Aorta (tissue), 5 donors: Measurements from ENCODE around the gene CCDC18. TPM values are rescaled to one million over a fixed set of nuclear protein-coding genes. Genes with fewer than 3 reads are reported as not detected.
"Not testable (repeated sequence)": the region's sequence is repeated elsewhere in the genome, so short reads cannot be mapped to it uniquely, and the experiment has no call there.

Experiments
- ATAC-seq: fragments of 200-7000 bp; cut with Tn5 transposase; one replicate; pipeline ENCODE4 v1.9.1; 2022; ENCODE audit warnings: moderate library complexity; ENCODE audit not compliant: low FRiP score
- DNase-seq, 2 donors: peaks; one replicate each; pipeline ENCODE4 v3.0.0-alpha.2; 2020
- H3K27ac ChIP-seq, 2 donors: one replicate each; pipeline ENCODE4 v1.5.1; 2013; ENCODE audit warnings: low read length in 2 of 2, mild to moderate bottlenecking in 2 of 2, moderate library complexity in 2 of 2, control low read depth in 1 of 2, inconsistent platforms in 1 of 2, low read depth in 1 of 2
- H3K27me3 ChIP-seq, 2 donors: one replicate each; pipeline ENCODE4 v1.6.1; 2013; ENCODE audit warnings: control low read depth in 1 of 2, low read length in 1 of 2, mild to moderate bottlenecking in 1 of 2, moderate library complexity in 1 of 2; ENCODE audit not compliant: insufficient read depth in 2 of 2, control insufficient read depth in 1 of 2
- H3K36me3 ChIP-seq, 2 donors: one replicate each; pipeline ENCODE4 v1.6.1; 2013; ENCODE audit warnings: control low read depth in 1 of 2, low read length in 1 of 2, mild to moderate bottlenecking in 1 of 2; ENCODE audit not compliant: insufficient read depth in 2 of 2, control insufficient read depth in 1 of 2
- H3K4me1 ChIP-seq, 2 donors: one replicate each; pipeline ENCODE4 v1.6.1; 2013; ENCODE audit warnings: low read length in 2 of 2, control low read depth in 1 of 2, mild to moderate bottlenecking in 1 of 2, moderate library complexity in 1 of 2; ENCODE audit not compliant: insufficient read depth in 2 of 2, control insufficient read depth in 1 of 2
- H3K4me3 ChIP-seq, 2 donors: one replicate each; pipeline ENCODE4 v1.5.1; 2013; ENCODE audit warnings: low read length in 2 of 2, control low read depth in 1 of 2, mild to moderate bottlenecking in 1 of 2
- H3K9me3 ChIP-seq: one replicate; pipeline ENCODE4 v1.6.1; 2013; ENCODE audit warnings: mild to moderate bottlenecking, low read length; ENCODE audit not compliant: control insufficient read depth
- WGBS, 2 donors: extraction: QIAGEN DNeasy Blood & Tissue Kit; methylation state at CpG; one replicate each; pipeline ENCODE4 v1.1.7; 2013; 5-methylcytosine and 5-hydroxymethylcytosine counted together
- intact Hi-C, 2 donors: fragments of 100-400 bp; cut with DNase I; formaldehyde crosslinking; loops; one replicate each; pipeline versions ENCODE4 v1.14.2 to v1.15.0; 2022
- polyA plus RNA-seq, 2 donors: library from polyadenylated mRNA; stranded (reverse); fragments of 200-250 nt; gene quantifications; one replicate each; pipeline ENCODE4 v1.2.3, GENCODE V29; 2013
- total RNA-seq, 2 donors: library from RNA; stranded (reverse); fragmentation: NEBNext Ultra II Directional; extraction: Animal tissue kit (Norgen Biotek cat#: 25700); gene quantifications; one replicate each; pipeline ENCODE4 v1.2.1, GENCODE V29; 2021
- donor health status: healthy with polysubstance abuse.
- donor health status: Bipolar disorder and iron deficiency.
- donor health status: DM: no; HTN: no; CAD: no.
- donor health status: DM: no; HTN: no; CAD: no.
- donor health status: DM: yes; HTN: yes; CAD: no.

Gene CCDC18
- total and polyA plus RNA-seq, 4 donors = 1.2 to 6.6 (median 4.4) TPM

DNA sequence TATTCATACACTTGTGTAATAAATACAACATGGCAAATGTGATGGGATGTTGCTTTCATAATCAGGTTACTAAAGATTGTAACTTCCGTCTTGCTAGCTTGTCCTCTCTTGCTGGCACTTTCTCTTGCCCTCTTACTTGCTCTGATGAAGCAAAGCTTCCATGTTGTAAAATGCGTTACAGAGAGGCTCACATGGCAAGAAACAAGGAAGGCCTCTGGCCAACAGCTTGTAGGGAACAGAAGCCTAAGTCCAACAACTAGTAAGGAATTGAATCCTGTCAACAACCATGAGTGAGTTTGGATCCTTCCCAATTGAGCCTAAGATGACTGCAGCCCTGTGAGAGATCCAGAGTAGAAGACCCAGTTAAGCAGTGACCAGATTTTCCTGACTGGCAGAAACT, 15.7 kb upstream of the CCDC18 start:
- ATAC-seq (no peak), DNase-seq (no peak)
- H3K9me3 ChIP-seq = no peaks in the 10 kb centered on the region
- H3K36me3 ChIP-seq = no peaks in the 10 kb centered on the region
- H3K27me3 ChIP-seq = no peaks in the 10 kb centered on the region
- no peak overlapping the region for H3K4me3 ChIP-seq
- WGBS, 2 donors = 85 to 86% methylated on average over 2 of the region's 2 CpGs
- H3K4me1 ChIP-seq = no peaks in the 10 kb centered on the region
- H3K27ac ChIP-seq = no peak overlapping the region
- intact Hi-C loops = no loop called here

DNA sequence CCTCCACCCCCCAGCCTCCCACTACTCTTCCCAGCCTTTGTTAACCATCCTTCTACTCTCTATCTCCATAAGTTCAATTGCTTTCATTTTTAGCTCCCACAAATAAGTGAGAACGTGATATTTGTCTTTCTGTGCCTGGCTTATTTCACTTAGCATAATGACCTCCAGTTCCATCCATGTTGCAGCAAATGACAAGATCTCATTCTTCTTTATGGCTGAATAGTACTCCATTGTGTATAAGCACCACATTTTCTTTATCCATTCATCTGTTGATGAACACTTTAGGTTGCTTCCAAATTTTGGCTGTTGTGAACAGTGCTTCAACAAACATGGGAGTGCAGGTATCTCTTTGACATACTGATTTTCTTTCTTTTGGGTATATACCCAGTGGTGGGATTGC, 14.6 kb upstream of the CCDC18 start:
- H3K4me1 ChIP-seq, H3K27me3 ChIP-seq, ATAC-seq, intact Hi-C loops, H3K9me3 ChIP-seq, H3K27ac ChIP-seq, DNase-seq, H3K4me3 ChIP-seq, H3K36me3 ChIP-seq: not testable (repeated sequence)
- 97% methylated on average over 1 of the region's 1 CpG for WGBS, 2 donors

DNA sequence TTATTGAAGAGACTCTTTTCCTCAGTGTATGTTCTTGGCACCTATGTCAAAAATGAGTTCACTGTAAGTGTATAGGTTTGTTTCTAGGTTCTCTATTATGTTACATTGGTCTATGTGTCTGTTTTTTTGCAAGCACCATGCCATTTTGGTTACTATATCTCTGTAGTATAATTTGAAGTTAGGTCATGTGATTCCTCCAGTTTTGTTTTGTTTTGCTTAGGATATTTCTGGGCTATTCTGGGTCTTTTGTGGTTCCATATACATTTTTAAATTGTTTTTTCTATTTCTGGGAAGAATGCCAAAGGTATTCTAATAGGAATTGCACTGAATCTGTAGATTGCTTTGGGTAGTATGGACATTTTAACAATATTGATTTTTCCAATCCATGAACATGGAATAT, 13.5 kb upstream of the CCDC18 start:
- Histone ChIP-seq H3K4me3 (no peak overlapping the region), H3K4me1 (no peaks in the 10 kb centered on the region), H3K36me3 (no peaks in the 10 kb centered on the region), H3K9me3 (no peaks in the 10 kb centered on the region), H3K27me3 (no peaks in the 10 kb centered on the region), H3K27ac (no peak overlapping the region)
- ATAC-seq (no peak), DNase-seq (no peak)
- intact Hi-C loops = no loop called here

DNA sequence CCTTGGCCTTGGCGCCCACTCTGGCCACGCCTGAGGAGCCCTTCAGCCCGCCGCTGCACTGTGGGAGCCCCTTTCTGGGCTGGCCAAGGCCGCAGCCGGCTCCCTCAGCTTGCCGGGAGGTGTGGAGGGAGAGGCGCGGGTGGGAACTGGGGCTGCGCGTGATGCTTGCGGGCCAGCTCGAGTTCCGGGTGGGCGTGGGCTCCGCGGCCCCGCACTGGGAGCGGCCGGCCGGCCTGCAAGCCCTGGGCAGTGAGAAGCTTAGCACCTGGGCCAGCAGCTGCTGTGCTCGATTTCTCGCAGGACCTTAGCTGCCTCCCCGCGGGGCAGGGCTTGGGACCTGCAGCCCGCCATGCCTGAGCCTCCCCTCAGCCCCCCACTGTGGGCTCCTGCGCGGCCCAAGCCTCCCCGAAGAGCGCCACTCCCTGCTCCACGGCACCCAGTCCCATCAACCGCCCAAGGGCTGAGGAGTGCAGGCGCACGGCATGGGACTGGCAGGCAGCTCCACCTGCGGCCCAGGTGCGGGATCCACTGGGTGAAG, 10.3 kb upstream of the CCDC18 start:
- 97 to 98% methylated on average over 36 of the region's 36 CpGs for WGBS, 2 donors
- H3K9me3 ChIP-seq, H3K27me3 ChIP-seq, H3K27ac ChIP-seq, H3K36me3 ChIP-seq, H3K4me3 ChIP-seq, ATAC-seq, intact Hi-C loops, H3K4me1 ChIP-seq: not testable (repeated sequence)
- peak in 1 of 2 donors; percentile 72 for DNase-seq

DNA sequence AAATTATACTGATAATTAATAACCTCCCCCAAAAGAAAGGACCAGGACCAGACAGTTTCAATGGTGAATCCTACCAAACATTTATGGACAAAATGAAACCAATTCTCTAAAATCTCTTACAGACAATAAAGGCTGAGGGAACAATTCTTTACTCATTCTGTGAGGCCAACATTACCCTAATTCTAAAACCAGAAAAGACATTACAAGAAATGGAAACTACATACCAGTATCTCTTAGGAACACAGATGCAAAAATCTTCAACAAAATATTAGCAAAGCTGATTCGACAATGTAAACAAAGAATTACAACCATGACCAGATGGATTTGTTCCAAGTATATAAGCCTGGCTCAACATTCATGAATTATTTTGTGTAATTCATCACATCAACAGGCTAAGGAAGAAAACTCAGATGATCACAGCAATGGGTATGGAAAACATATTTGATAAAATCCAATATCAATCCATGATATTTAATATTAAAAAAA, 8.9 kb upstream of the CCDC18 start:
- Histone ChIP-seq H3K36me3 (no peaks in the 10 kb centered on the region), H3K4me3 (no peak overlapping the region), H3K9me3 (no peaks in the 10 kb centered on the region), H3K4me1 (no peaks in the 10 kb centered on the region), H3K27me3 (no peaks in the 10 kb centered on the region), H3K27ac (no peak overlapping the region)
- intact Hi-C loops = no loop called here
- DNase-seq (no peak), ATAC-seq (no peak)
- 26 to 32% methylated on average over 1 of the region's 1 CpG for WGBS, 2 donors

DNA sequence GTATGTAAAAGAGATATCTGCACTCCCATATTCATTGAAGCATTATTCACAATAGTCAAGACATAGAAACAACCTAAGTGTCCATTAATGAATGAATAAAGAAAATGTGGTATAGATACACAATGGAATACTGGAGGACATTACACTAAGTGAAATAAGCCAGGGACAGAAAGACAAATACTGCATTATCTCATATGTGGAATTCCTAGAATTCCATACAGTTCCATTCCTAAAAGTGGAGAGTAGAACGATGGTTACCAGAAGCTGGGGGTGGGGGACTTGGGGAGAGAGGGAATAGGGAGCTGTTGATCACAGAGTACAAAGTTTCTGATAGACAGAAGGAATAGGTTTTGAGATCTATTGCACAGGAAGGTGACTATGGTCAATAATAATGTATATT, 7.7 kb upstream of the CCDC18 start:
- no peaks in the 10 kb centered on the region for H3K27me3 ChIP-seq
- H3K4me1 ChIP-seq = no peaks in the 10 kb centered on the region
- intact Hi-C loops = no loop called here
- no peak overlapping the region for H3K27ac ChIP-seq
- DNase-seq (no peak), ATAC-seq (no peak)
- H3K36me3 ChIP-seq = no peaks in the 10 kb centered on the region
- no peak overlapping the region for H3K4me3 ChIP-seq
- no peaks in the 10 kb centered on the region for H3K9me3 ChIP-seq
- 11 to 15% methylated on average over 1 of the region's 1 CpG for WGBS, 2 donors

DNA sequence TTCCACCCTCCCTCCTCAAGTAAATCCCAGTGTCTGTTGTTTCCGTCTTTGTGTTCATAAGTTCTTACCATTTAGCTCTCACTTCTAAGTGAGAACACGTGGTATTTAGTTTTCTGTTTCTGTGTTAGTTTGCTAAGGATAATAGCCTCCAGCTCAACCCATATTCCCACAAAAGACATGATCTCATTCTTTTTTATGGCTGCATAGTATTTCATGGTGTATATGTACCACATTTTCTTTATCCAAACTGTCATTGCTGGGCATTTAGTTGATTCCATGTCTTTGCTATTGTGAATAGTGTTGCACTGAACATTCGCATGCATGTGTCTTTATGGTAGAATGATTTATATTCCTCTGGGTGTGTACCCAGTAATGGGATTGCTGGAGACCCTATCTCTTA, 5.9 kb upstream of the CCDC18 start:
- 98 to 99% methylated on average over 3 of the region's 3 CpGs for WGBS, 2 donors
- H3K9me3 ChIP-seq, DNase-seq, H3K4me3 ChIP-seq, H3K36me3 ChIP-seq, H3K27me3 ChIP-seq, ATAC-seq, H3K4me1 ChIP-seq, H3K27ac ChIP-seq, intact Hi-C loops: not testable (repeated sequence)

DNA sequence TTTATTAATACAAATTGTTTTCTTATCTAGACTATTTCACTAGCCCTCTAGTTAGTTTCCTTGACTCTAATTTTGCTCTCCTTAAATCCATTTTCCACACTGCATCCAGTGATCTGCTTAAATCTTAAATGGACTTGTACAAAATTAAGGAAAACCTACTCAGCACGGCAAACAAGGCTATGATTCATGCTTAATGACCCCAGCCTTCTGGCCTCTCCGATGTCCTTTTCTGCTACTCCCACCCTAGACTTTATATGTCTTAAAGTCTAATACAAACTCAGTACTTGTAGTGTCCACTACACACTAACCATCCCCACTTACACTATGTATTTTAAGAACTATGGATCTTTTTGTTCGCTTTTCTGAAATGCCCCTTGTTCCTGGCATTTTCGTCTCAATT, 2.5 kb upstream of the CCDC18 start:
- Histone ChIP-seq H3K4me3 (peak overlapping the region; percentile 33 to 65), H3K27ac (no peak overlapping the region), H3K27me3 (no peaks in the 10 kb centered on the region), H3K9me3 (no peaks in the 10 kb centered on the region), H3K36me3 (no peaks in the 10 kb centered on the region), H3K4me1 (no peaks in the 10 kb centered on the region)
- intact Hi-C loops = no loop called here
- DNase-seq (no peak), ATAC-seq (no peak)
- 14 to 18% methylated on average over 4 of the region's 4 CpGs for WGBS, 2 donors

DNA sequence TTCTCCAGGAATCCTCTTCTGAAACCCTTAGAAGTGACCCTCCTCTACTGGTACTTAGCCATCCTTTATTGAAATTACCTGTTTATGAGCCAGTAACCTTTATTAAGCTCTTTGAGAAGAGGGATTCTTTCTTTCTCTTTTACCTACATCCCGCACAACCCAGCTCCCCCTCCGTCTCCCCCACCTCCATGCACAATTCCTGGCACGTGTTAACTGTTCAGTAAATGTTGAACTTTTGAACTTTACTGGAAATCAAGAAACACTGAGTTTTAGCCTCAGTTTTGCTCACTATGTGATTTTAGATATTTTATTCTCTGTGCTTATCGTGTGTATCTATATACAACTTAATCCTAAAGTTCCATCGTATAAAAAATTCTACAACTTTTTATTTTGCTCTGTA, 2.1 kb upstream of the CCDC18 start:
- no peak for ATAC-seq
- Histone ChIP-seq H3K36me3 (no peaks in the 10 kb centered on the region), H3K27ac (no peak overlapping the region), H3K4me3 (peak overlapping the region; percentile 33 to 65), H3K27me3 (no peaks in the 10 kb centered on the region), H3K9me3 (no peaks in the 10 kb centered on the region), H3K4me1 (no peaks in the 10 kb centered on the region)
- WGBS, 2 donors = 22 to 25% methylated on average over 5 of the region's 5 CpGs
- intact Hi-C loops = no loop called here
- peak in 1 of 2 donors; percentile 55 for DNase-seq
